Liver (tissue), 9 donors: ENCODE results near the gene GNB5. TPM values are rescaled to one million over a fixed set of nuclear protein-coding genes. Genes with fewer than 3 reads are reported as not detected.

ENCODE experiments used
- DNase-seq: peaks from one replicate; pipeline ENCODE4 v3.0.0-alpha.2; 2017; ENCODE audit warnings: low spot score
- H3K27ac ChIP-seq, 2 donors: one replicate each; pipeline ENCODE4 v1.7.0; 2013; ENCODE audit warnings: inconsistent platforms in 2 of 2, low read length in 2 of 2, control low read depth in 1 of 2, low read depth in 1 of 2, mild to moderate bottlenecking in 1 of 2
- H3K27me3 ChIP-seq, 4 donors: one replicate each; pipeline versions ENCODE4 v1.6.1 to v1.7.0; 2013; ENCODE audit warnings: low read length in 3 of 4, inconsistent platforms in 1 of 4, mild to moderate bottlenecking in 1 of 4, moderate library complexity in 1 of 4; ENCODE audit not compliant: control insufficient read depth in 4 of 4, insufficient read depth in 4 of 4
- H3K36me3 ChIP-seq, 4 donors: one replicate each; pipeline versions ENCODE4 v1.6.1 to v1.7.0; 2013; ENCODE audit warnings: low read length in 3 of 4, mild to moderate bottlenecking in 3 of 4, low read depth in 1 of 4, moderate library complexity in 1 of 4; ENCODE audit not compliant: control insufficient read depth in 4 of 4, insufficient read depth in 3 of 4
- H3K4me1 ChIP-seq, 4 donors: one replicate each; pipeline versions ENCODE4 v1.6.1 to v1.7.0; 2013; ENCODE audit warnings: low read length in 3 of 4, mild to moderate bottlenecking in 3 of 4, moderate library complexity in 1 of 4; ENCODE audit not compliant: control insufficient read depth in 4 of 4, insufficient read depth in 4 of 4
- H3K4me3 ChIP-seq, 3 donors: one replicate each; pipeline versions ENCODE4 v1.6.1 to v1.7.0; 2013; ENCODE audit warnings: low read length in 3 of 3, control low read depth in 1 of 3, low read depth in 1 of 3, mild to moderate bottlenecking in 1 of 3
- H3K9ac ChIP-seq, 2 donors: one replicate each; pipeline ENCODE4 v1.7.0; 2013; ENCODE audit warnings: low read length in 2 of 2, mild to moderate bottlenecking in 2 of 2, moderate library complexity in 2 of 2, control low read depth in 1 of 2, low read depth in 1 of 2
- H3K9me3 ChIP-seq, 4 donors: one replicate each; pipeline versions ENCODE4 v1.6.1 to v1.7.0; 2013; ENCODE audit warnings: low read length in 3 of 4; ENCODE audit not compliant: control insufficient read depth in 4 of 4
- ATF3 ChIP-seq: IDR thresholded peaks from 2 replicates; pipeline ENCODE4 v1.6.1; 2016; ENCODE audit warnings: antibody characterized with exemption
- CTCF ChIP-seq: fragments of 150-350 bp; IDR thresholded peaks from 2 replicates; pipeline ENCODE4 v1.5.1; 2017; ENCODE audit warnings: improper control_type of control experiment, low read depth, low read length; ENCODE audit not compliant: missing input control
- EGR1 ChIP-seq, 2 donors: IDR thresholded peaks; 2 replicates each; pipeline ENCODE4 v1.6.1; 2016 to 2018; ENCODE audit warnings: antibody characterized with exemption in 2 of 2, low read depth in 2 of 2
- FOXA1 ChIP-seq: IDR thresholded peaks from 2 replicates; pipeline ENCODE4 v1.6.1; 2016; ENCODE audit warnings: antibody characterized with exemption
- FOXA2 ChIP-seq: IDR thresholded peaks from 2 replicates; pipeline ENCODE4 v1.6.1; 2016; ENCODE audit warnings: antibody characterized with exemption
- GABPA ChIP-seq, 2 donors: IDR thresholded peaks in 1 of 2; conservative IDR thresholded peaks in 1 of 2; 2 replicates each; pipeline ENCODE4 v1.6.1; 2016; ENCODE audit warnings: antibody characterized with exemption in 2 of 2, mild to moderate bottlenecking in 1 of 2, moderate library complexity in 1 of 2
- HNF4A ChIP-seq, 2 donors: conservative IDR thresholded peaks; 2 replicates each; pipeline ENCODE4 v1.6.1; 2016; ENCODE audit warnings: antibody characterized with exemption in 2 of 2, mild to moderate bottlenecking in 2 of 2
- HNF4G ChIP-seq: IDR thresholded peaks from 2 replicates; pipeline ENCODE4 v1.6.1; 2016; ENCODE audit warnings: antibody characterized with exemption
- JUND ChIP-seq, 2 donors: IDR thresholded peaks; 2 replicates each; pipeline ENCODE4 v1.6.1; 2016; ENCODE audit warnings: antibody characterized with exemption in 2 of 2
- MAX ChIP-seq: IDR thresholded peaks from 2 replicates; pipeline ENCODE4 v1.6.1; 2016; ENCODE audit warnings: antibody characterized with exemption
- NR2F2 ChIP-seq: IDR thresholded peaks from 2 replicates; pipeline ENCODE4 v1.6.1; 2016; ENCODE audit warnings: antibody characterized with exemption
- RAD21 ChIP-seq, 2 donors: IDR thresholded peaks; 2 replicates each; pipeline ENCODE4 v1.6.1; 2016; ENCODE audit warnings: antibody characterized with exemption in 2 of 2, mild to moderate bottlenecking in 2 of 2
- RXRA ChIP-seq, 2 donors: IDR thresholded peaks; 2 replicates each; pipeline ENCODE4 v1.6.1; 2017 to 2018; ENCODE audit warnings: antibody characterized with exemption in 2 of 2, mild to moderate bottlenecking in 1 of 2
- SP1 ChIP-seq: IDR thresholded peaks from 2 replicates; pipeline ENCODE4 v1.6.1; 2018; ENCODE audit warnings: antibody characterized with exemption, mild to moderate bottlenecking
- TAF1 ChIP-seq: conservative IDR thresholded peaks from 2 replicates; pipeline ENCODE4 v1.6.1; 2016; ENCODE audit warnings: antibody characterized with exemption, mild to moderate bottlenecking
- YY1 ChIP-seq: IDR thresholded peaks from 2 replicates; pipeline ENCODE4 v1.6.1; 2016; ENCODE audit warnings: antibody characterized with exemption, mild to moderate bottlenecking
- ZBTB33 ChIP-seq: IDR thresholded peaks from 2 replicates; pipeline ENCODE4 v1.6.1; 2016; ENCODE audit warnings: antibody characterized with exemption
- WGBS: extraction: QIAGEN DNeasy Blood & Tissue Kit; methylation state at CpG from one replicate; pipeline ENCODE4 v1.1.7; 2013; 5-methylcytosine and 5-hydroxymethylcytosine counted together
- polyA plus RNA-seq, 2 donors: library from polyadenylated mRNA; stranded (reverse) in 1 of 2; unstranded in 1 of 2; fragments of 200-250 nt in 1 of 2; fragments of >200 nt in 1 of 2; fragmentation: Nextera tagmentation in 1 of 2; extraction: Ambion mirVana in 1 of 2; gene quantifications; one replicate each; pipeline versions ENCODE4 v1.2.1 to v1.2.3, GENCODE V29; 2013 to 2015
- total RNA-seq, 2 donors: library from RNA; depleted of rRNA; stranded (reverse); fragments of >200 nt; gene quantifications; one replicate each; pipeline ENCODE4 v1.2.3, GENCODE V29; 2014
- TF ChIP-seq, protein P1 (sequence below): IDR thresholded peaks from 2 replicates; pipeline ENCODE4 v1.6.1; 2016; ENCODE audit warnings: antibody characterized with exemption, mild to moderate bottlenecking
- donor health status: healthy.
- donor health status: healthy.
- donor health status: healthy.
- donor health status: healthy.
- donor health status: healthy.

GNB5 gene
- total and polyA plus RNA-seq, 4 donors = 13.7 to 19.2 (median 15.7) TPM

DNA sequence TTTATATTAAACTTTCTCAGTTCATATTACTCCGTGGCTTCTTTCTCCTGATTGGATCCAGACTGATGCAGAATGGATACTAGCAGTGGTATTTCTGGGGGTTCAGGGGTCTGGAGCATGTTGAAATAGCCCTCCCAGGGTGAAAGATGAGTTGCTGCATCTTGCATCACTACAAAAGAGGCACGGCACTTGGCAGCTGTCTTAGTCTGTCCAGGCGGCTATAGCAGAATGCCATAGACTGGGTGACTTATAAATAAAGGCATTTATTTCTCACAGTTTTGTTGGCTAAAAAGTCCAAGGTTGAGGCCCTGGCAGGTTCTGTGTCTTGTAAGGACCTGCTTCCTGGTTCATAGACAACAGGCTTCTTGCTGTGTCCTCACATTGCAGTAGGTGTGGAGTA is 78.0 kb downstream of the GNB5 start:
- H3K36me3 ChIP-seq = no peaks in the 10 kb centered on the region
- H3K9ac ChIP-seq = no peak overlapping the region
- H3K9me3 ChIP-seq = no peaks in the 10 kb centered on the region
- peaks cover 11 to 29% (median 14%) of the 10 kb centered on the region in 4 donors for H3K4me1 ChIP-seq
- no peak overlapping the region for H3K4me3 ChIP-seq
- 80% methylated on average over 3 of the region's 3 CpGs for WGBS
- H3K27me3 ChIP-seq = no peaks in the 10 kb centered on the region
- H3K27ac ChIP-seq = no peak overlapping the region
- TF ChIP-seq HNF4A (conservative IDR thresholded peaks at IDR 0.05) (no peak), EGR1 (IDR thresholded peaks at IDR 0.05; ENCODE audit: low read depth in 2 of 2) (no peak), RXRA (IDR thresholded peaks at IDR 0.05) (no peak), HNF4G (no peak), JUND (IDR thresholded peaks at IDR 0.05) (no peak), GABPA (IDR thresholded peaks at IDR 0.05 in 1 of 2, conservative IDR thresholded peaks at IDR 0.05 in 1 of 2) (no peak), RAD21 (IDR thresholded peaks at IDR 0.05) (no peak), SP1 (no peak), YY1 (no peak), NR2F2 (no peak), CTCF (no peak), FOXA1 (no peak), MAX (no peak), TAF1 (no peak), FOXA2 (no peak), ZBTB33 (no peak), ATF3 (no peak)
- TF ChIP-seq, protein P1, sequence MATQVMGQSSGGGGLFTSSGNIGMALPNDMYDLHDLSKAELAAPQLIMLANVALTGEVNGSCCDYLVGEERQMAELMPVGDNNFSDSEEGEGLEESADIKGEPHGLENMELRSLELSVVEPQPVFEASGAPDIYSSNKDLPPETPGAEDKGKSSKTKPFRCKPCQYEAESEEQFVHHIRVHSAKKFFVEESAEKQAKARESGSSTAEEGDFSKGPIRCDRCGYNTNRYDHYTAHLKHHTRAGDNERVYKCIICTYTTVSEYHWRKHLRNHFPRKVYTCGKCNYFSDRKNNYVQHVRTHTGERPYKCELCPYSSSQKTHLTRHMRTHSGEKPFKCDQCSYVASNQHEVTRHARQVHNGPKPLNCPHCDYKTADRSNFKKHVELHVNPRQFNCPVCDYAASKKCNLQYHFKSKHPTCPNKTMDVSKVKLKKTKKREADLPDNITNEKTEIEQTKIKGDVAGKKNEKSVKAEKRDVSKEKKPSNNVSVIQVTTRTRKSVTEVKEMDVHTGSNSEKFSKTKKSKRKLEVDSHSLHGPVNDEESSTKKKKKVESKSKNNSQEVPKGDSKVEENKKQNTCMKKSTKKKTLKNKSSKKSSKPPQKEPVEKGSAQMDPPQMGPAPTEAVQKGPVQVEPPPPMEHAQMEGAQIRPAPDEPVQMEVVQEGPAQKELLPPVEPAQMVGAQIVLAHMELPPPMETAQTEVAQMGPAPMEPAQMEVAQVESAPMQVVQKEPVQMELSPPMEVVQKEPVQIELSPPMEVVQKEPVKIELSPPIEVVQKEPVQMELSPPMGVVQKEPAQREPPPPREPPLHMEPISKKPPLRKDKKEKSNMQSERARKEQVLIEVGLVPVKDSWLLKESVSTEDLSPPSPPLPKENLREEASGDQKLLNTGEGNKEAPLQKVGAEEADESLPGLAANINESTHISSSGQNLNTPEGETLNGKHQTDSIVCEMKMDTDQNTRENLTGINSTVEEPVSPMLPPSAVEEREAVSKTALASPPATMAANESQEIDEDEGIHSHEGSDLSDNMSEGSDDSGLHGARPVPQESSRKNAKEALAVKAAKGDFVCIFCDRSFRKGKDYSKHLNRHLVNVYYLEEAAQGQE = no peak
- no peak for DNase-seq
